Lung (tissue), 12 donors: Measurements from ENCODE around the gene ERBIN. TPM values are rescaled to one million over a fixed set of nuclear protein-coding genes. Genes with fewer than 3 reads are reported as not detected.
A peak's percentile ranks its signal among the peaks of the same experiment; 100 is the strongest.

Experiments used
- ATAC-seq: fragments of 200-7000 bp; cut with Tn5 transposase; one replicate; pipeline ENCODE4 v1.9.1; 2020; ENCODE audit warnings: moderate number of reproducible peaks; ENCODE audit not compliant: insufficient read depth, low FRiP score
- DNase-seq, 3 donors: peaks; one replicate each; pipeline ENCODE4 v3.0.0-alpha.2; 2013 to 2017
- H3K27ac ChIP-seq, 2 donors: one replicate each; pipeline ENCODE4 v1.5.1; 2013; ENCODE audit warnings: mild to moderate bottlenecking in 2 of 2, moderate library complexity in 2 of 2, control low read depth in 1 of 2, inconsistent platforms in 1 of 2, low read depth in 1 of 2, low read length in 1 of 2
- H3K27me3 ChIP-seq, 3 donors: one replicate each; pipeline ENCODE4 v1.5.1; 2013; ENCODE audit warnings: low read length in 2 of 3; ENCODE audit not compliant: control insufficient read depth in 3 of 3, insufficient read depth in 3 of 3
- H3K36me3 ChIP-seq, 4 donors: one replicate each; pipeline ENCODE4 v1.5.1; 2013; ENCODE audit warnings: low read length in 4 of 4, mild to moderate bottlenecking in 1 of 4, moderate library complexity in 1 of 4; ENCODE audit not compliant: control insufficient read depth in 4 of 4, insufficient read depth in 4 of 4
- H3K4me1 ChIP-seq, 5 donors: one replicate each; pipeline ENCODE4 v1.5.1; 2013; ENCODE audit warnings: low read length in 5 of 5, mild to moderate bottlenecking in 2 of 5, moderate library complexity in 1 of 5; ENCODE audit not compliant: control insufficient read depth in 5 of 5, insufficient read depth in 5 of 5
- H3K4me3 ChIP-seq: one replicate; pipeline ENCODE4 v1.5.1; 2013; ENCODE audit warnings: mild to moderate bottlenecking, control low read depth, moderate library complexity
- H3K9ac ChIP-seq, 2 donors: one replicate each; pipeline ENCODE4 v1.5.1; 2013; ENCODE audit warnings: low read length in 2 of 2, control low read depth in 1 of 2; ENCODE audit not compliant: insufficient read depth in 1 of 2
- H3K9me3 ChIP-seq, 4 donors: one replicate each; pipeline ENCODE4 v1.5.1; 2013; ENCODE audit warnings: low read length in 3 of 4, mild to moderate bottlenecking in 1 of 4, moderate library complexity in 1 of 4; ENCODE audit not compliant: control insufficient read depth in 4 of 4, insufficient read depth in 3 of 4
- CTCF ChIP-seq: IDR thresholded peaks from 2 replicates; pipeline ENCODE4 v1.5.1; 2012; ENCODE audit warnings: mild to moderate bottlenecking; ENCODE audit errors: control extremely low read depth, extremely low read depth
- WGBS, 2 donors: extraction: QIAGEN DNeasy Blood & Tissue Kit; methylation state at CpG; one replicate each; pipeline ENCODE4 v1.1.7; 2013; 5-methylcytosine and 5-hydroxymethylcytosine counted together
- polyA plus RNA-seq, 2 donors: library from polyadenylated mRNA; stranded (reverse); fragments of 200-250 nt; gene quantifications; one replicate each; pipeline ENCODE4 v1.2.1, GENCODE V29; 2013
- total RNA-seq, 2 donors: library from RNA; depleted of rRNA in 1 of 2; stranded (reverse); fragments of >200 nt in 1 of 2; gene quantifications; one replicate each; pipeline ENCODE4 v1.2.1, GENCODE V29; 2014 to 2021
- donor health status: control.
- donor health status: control.
- donor health status: Bipolar disorder and iron deficiency.
- donor health status: healthy.
- donor health status: DM: yes; HTN: yes; CAD: no.

The ERBIN gene
- total and polyA plus RNA-seq, 4 donors, result 13.8 to 235 (median 41.9) TPM

DNA sequence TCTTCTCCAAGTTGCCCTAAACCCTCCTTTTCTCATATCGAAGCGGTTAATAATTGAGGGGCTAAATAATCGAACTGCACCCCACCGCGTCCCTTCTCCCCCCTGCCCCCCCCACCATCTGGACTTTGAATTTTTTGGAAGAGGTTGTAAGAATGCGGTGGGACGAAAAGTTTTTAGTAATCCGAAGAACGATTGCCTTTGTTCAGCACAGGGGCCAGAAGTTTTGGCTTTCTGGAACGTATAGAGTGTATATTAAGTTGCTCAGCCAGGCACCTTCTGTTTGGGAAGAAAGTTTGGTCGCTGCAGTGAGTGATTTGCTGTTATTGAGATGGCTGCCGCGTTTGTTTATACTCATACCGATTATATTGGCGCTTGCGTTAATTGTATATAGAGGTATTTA, 518 bp downstream of the ERBIN start:
- peaks cover 0 to 3% (median 0%) of the 10 kb centered on the region in 4 donors for H3K36me3 ChIP-seq
- ATAC-seq (no peak), DNase-seq (peak; percentile 33 to 63 (median 57))
- peak overlapping the region; percentile 96 for H3K4me3 ChIP-seq
- TF ChIP-seq CTCF, result no peak
- H3K9me3 ChIP-seq, result no peaks in the 10 kb centered on the region
- 0 to 1% methylated on average over 16 of the region's 16 CpGs for WGBS, 2 donors
- H3K27ac ChIP-seq, result peak overlapping the region; percentile 98 to 100
- H3K9ac ChIP-seq, result peak overlapping the region; percentile 73 to 94
- H3K27me3 ChIP-seq, result no peaks in the 10 kb centered on the region
- peaks cover 0 to 22% (median 0%) of the 10 kb centered on the region in 5 donors for H3K4me1 ChIP-seq

- TF ChIP-seq CTCF, result no peak
- DNase-seq (peak; percentile 33 to 83 (median 77)), ATAC-seq (no peak)
- peak overlapping the region; percentile 42 for H3K4me3 ChIP-seq
- H3K27me3 ChIP-seq, result no peaks in the 10 kb centered on the region
- H3K9ac ChIP-seq, result peak overlapping the region; percentile 73 to 94
- 0 to 1% methylated on average over 13 of the region's 13 CpGs for WGBS, 2 donors
- H3K36me3 ChIP-seq, result peaks cover 0 to 3% (median 0%) of the 10 kb centered on the region in 4 donors
- H3K9me3 ChIP-seq, result no peaks in the 10 kb centered on the region
- peaks cover 0 to 22% (median 0%) of the 10 kb centered on the region in 5 donors for H3K4me1 ChIP-seq
- peak overlapping the region in 1 of 2 donors; percentile 100 for H3K27ac ChIP-seq
Observed at GRCh38 chr5:65927503-65928321, 1.3 kb downstream of the ERBIN start.

DNA sequence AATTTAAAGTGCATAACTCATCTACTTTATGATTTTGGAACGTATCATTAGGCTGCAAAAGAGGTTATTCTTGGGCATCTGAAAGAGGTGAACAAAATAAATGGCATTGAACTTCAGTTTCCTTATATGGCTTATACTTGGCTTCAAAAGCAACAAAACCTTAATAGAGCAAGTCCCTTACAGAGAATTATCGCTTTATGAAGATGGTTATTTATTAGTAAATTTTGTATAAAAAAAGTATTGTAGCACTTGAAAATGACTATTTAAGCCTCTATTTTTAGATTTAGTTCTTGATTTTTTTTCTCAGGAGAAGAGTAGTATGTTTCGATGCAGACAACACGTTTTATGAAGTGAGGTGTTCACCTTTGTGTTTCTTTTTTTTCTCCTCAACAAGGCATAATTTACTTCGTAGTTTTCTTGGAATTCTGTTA, 2.0 kb downstream of the ERBIN start:
- no peaks in the 10 kb centered on the region for H3K27me3 ChIP-seq
- no peak overlapping the region for H3K4me3 ChIP-seq
- peaks cover 0 to 3% (median 0%) of the 10 kb centered on the region in 4 donors for H3K36me3 ChIP-seq
- no peak overlapping the region for H3K27ac ChIP-seq
- 18 to 27% methylated on average over 5 of the region's 5 CpGs for WGBS, 2 donors
- peak overlapping the region in 1 of 2 donors; percentile 94 for H3K9ac ChIP-seq
- no peak for TF ChIP-seq CTCF
- DNase-seq, result peak in 2 of 3 donors; percentile 24 to 35
- H3K4me1 ChIP-seq, result peaks cover 0 to 22% (median 2%) of the 10 kb centered on the region in 5 donors
- ATAC-seq, result no peak
- no peaks in the 10 kb centered on the region for H3K9me3 ChIP-seq
